Measurements from ENCODE around the gene STX12. TPM values are rescaled to one million over a fixed set of nuclear protein-coding genes. Genes with fewer than 3 reads are reported as not detected.
"Not testable (repeated sequence)": the region's sequence is repeated elsewhere in the genome, so short reads cannot be mapped to it uniquely, and the experiment has no call there.

Gene STX12
- total RNA-seq, 1 donor from 2014 or later: 48.3 TPM

- no peak for DNase-seq (ENCODE audit: low spot score)
- H3K4me1 Mint-ChIP-seq (ENCODE audit: low read depth): peaks cover 17% of the 10 kb centered on the region
- H3K4me3 Mint-ChIP-seq (ENCODE audit: unreplicated experiment): no peak overlapping the region
- peaks cover 4% of the 10 kb centered on the region for H3K36me3 Mint-ChIP-seq (ENCODE audit: low read depth)
- no peaks in the 10 kb centered on the region for H3K27me3 Mint-ChIP-seq (ENCODE audit: low read depth)
- H3K9me3 Mint-ChIP-seq (ENCODE audit: low read depth): no peaks in the 10 kb centered on the region
- TF ChIP-seq CTCF (IDR thresholded peaks at IDR 0.05): no peak
- no peak overlapping the region for H3K27ac Mint-ChIP-seq (ENCODE audit: unreplicated experiment)
Observed at GRCh38 chr1:27835501-27835900, 62.5 kb downstream of the STX12 start.

GRCh38 chr1:27849951-27850350 is 76.9 kb downstream of the STX12 start:
- Mint-ChIP-seq H3K4me1 (ENCODE audit: low read depth) (no peaks in the 10 kb centered on the region), H3K9me3 (ENCODE audit: low read depth) (no peaks in the 10 kb centered on the region), H3K36me3 (ENCODE audit: low read depth) (peaks cover 26% of the 10 kb centered on the region), H3K27me3 (ENCODE audit: low read depth) (no peaks in the 10 kb centered on the region), H3K27ac (ENCODE audit: unreplicated experiment) (no peak overlapping the region), H3K4me3 (ENCODE audit: unreplicated experiment) (no peak overlapping the region)
- no peak for TF ChIP-seq CTCF (IDR thresholded peaks at IDR 0.05)
- DNase-seq (ENCODE audit: low spot score): no peak

GRCh38 chr1:27855085-27855484 is 82.1 kb downstream of the STX12 start:
- peaks cover 4% of the 10 kb centered on the region for H3K36me3 Mint-ChIP-seq (ENCODE audit: low read depth)
- no peak overlapping the region for H3K27ac Mint-ChIP-seq (ENCODE audit: unreplicated experiment)
- TF ChIP-seq CTCF (IDR thresholded peaks at IDR 0.05): no peak
- peaks cover 5% of the 10 kb centered on the region for H3K4me1 Mint-ChIP-seq (ENCODE audit: low read depth)
- DNase-seq (ENCODE audit: low spot score): no peak
- no peak overlapping the region for H3K4me3 Mint-ChIP-seq (ENCODE audit: unreplicated experiment)
- H3K9me3 Mint-ChIP-seq (ENCODE audit: low read depth): no peaks in the 10 kb centered on the region
- no peaks in the 10 kb centered on the region for H3K27me3 Mint-ChIP-seq (ENCODE audit: low read depth)

- no peak for TF ChIP-seq CTCF (IDR thresholded peaks at IDR 0.05)
- Mint-ChIP-seq H3K4me1 (ENCODE audit: low read depth) (peaks cover 5% of the 10 kb centered on the region), H3K27me3 (ENCODE audit: low read depth) (no peaks in the 10 kb centered on the region), H3K4me3 (ENCODE audit: unreplicated experiment) (no peak overlapping the region), H3K9me3 (ENCODE audit: low read depth) (no peaks in the 10 kb centered on the region), H3K27ac (ENCODE audit: unreplicated experiment) (no peak overlapping the region), H3K36me3 (ENCODE audit: low read depth) (no peaks in the 10 kb centered on the region)
- peak; percentile 54 for DNase-seq (ENCODE audit: low spot score)
Observed at GRCh38 chr1:27856561-27857343, 83.7 kb downstream of the STX12 start.

GRCh38 chr1:27857552-27857951 is 84.5 kb downstream of the STX12 start:
- H3K36me3 Mint-ChIP-seq (ENCODE audit: low read depth); H3K4me3 Mint-ChIP-seq (ENCODE audit: unreplicated experiment); H3K4me1 Mint-ChIP-seq (ENCODE audit: low read depth); H3K27me3 Mint-ChIP-seq (ENCODE audit: low read depth); H3K27ac Mint-ChIP-seq (ENCODE audit: unreplicated experiment); H3K9me3 Mint-ChIP-seq (ENCODE audit: low read depth): not testable (repeated sequence)
- peak; percentile 20 for DNase-seq (ENCODE audit: low spot score)

Measured in chondrocyte (in vitro differentiated cells).